GM19463 (cell line): ENCODE results near the gene BRAP.
"Not testable (repeated sequence)": the region's sequence is repeated elsewhere in the genome, so short reads cannot be mapped to it uniquely, and the experiment has no call there.

Source experiments
- ATAC-seq: cut with Tn5 transposase; IDR thresholded peaks from one replicate; pipeline ENCODE4 v1.9.1; 2021; ENCODE audit warnings: mild to moderate bottlenecking, moderate library complexity; ENCODE audit not compliant: unreplicated experiment

BRAP gene

DNA sequence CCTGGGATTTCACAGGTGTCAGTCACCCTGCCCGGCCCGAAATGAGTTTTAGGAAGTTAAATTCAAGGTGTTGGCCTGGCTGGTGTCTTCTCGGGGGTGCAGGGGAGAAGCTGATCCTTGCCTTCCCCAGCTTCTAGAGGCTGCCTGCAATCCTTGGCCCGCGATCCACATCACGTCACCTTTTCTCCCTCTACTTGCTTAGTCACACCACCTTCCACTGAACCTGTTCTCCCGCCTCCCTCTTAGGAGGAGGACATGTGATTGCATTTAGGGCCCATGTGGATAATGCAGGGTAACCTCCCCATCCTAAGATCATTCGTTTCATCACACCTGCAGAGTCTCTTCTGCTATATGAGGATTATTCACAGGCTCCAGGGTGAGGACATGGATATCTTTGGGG is 61.2 kb downstream of the BRAP start:
- ATAC-seq = no peak

DNA sequence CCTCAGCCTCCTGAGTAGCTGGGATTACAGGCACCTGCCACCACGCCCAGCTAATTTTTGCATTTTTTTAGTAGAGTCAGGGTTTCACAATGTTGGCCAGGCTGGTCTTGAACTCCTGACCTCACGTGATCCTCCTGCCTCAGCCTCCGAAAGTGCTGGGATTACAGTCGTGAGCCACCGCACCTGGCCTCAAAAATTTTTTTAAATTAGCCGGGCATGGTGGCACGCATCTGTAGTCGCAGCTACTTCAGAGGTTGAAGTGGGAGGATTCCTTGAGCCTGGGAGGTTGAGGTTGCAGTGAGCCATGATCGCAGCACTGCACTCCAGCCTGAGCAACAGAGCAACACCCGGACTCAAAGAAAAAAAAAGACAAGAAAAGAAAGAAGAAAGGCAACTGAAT is 67.9 kb downstream of the BRAP start:
- not testable (repeated sequence) for ATAC-seq

DNA sequence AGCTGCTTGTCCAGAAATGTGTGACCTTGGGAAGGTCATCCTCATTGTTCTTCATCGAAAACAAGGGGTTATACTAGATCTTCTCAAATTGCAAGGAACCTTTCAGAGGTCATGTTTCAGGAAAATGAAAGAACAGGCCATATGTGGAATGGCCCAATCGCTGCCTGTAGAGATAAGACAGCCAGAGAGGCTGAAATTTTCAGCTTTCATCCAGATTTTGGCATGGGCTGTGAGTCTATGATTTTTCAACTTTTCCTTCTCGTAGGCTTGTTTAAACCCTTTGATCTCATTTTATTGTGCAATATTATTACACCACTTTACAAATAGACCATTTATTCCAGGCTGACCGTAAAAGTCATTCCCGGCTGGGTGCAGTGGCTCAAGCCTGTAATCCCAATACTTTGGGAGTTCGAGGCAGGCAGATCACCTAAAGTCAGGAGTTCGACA is 69.6 kb downstream of the BRAP start:
- ATAC-seq = no peak

DNA sequence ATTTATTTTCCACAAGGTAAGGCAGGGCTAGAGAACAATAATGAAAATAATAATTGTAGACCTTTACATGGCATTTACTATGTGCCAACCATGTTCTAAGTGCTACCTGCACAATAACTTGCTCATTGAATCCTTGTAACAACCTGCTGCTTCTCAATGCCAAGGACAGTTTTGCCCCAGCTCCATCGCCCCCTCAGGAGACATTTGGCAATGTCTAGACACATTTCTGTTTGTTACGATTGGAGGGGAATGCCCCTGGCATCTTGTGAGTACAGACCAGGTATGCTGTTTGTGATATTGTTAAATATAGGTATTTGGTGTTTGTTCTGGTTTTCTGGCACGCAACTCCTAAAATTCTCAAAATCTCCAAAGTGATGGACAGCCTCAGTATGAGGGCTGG is 78.5 kb downstream of the BRAP start:
- no peak for ATAC-seq

DNA sequence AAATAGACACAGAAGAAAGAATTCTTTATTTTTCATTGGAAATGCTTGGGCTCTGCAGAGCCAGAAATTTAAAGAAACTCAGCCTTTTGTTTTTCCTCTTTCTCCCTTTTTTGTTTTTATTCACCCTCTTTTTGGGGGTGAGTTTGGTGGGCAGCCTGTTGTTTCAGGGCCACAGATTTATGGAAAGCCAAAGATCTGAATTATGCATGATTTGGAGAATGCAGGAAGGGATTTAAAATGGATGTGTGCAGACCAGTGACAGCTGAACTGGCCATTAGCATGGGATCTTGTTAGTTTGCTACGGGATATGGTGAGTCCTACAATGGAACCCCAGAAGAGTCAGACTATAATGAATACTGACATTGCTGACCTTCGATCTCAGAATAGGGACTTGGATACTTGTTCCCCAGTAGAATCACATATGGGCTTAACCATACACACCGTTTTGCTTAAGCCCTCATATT is 79.0 kb downstream of the BRAP start:
- no peak for ATAC-seq

DNA sequence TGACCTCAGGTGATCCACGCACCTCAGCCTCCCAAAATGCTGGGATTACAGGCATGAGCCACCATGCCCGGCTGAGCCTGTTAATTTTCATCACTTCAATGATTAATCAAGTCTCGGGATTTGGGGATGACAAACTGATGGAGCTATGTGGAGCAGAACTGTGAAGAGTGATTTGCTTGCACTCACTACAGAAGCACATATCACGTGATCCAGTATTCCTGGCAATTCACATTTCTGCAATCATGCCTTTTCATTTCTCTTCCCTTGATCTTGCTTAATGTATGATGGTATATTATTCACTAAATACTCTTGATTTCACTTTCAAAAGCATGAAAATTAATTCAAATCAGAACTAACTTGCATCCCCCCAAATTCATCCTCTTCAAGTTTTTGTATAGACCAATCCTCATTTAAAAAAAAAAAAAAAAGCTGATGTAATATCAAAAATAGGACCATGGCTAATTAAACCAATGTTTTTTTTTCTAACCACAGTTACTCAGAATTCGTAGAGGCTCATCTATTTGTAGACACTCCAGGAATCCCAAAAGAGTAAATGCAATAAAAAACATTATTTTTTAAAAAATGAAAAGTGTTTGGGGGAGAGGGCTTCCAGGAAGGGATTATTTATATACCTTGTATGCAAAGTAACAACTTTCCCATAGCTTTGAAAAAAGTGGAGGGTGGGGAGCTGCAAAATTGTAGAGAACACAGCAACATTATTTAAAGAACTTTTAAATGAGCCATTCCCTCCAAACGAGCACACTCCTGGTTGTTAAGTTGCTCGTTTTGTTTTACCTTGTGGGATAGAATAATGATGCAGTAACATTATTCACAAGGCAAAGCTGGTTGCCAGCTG is 79.6 kb downstream of the BRAP start:
- no peak for ATAC-seq

DNA sequence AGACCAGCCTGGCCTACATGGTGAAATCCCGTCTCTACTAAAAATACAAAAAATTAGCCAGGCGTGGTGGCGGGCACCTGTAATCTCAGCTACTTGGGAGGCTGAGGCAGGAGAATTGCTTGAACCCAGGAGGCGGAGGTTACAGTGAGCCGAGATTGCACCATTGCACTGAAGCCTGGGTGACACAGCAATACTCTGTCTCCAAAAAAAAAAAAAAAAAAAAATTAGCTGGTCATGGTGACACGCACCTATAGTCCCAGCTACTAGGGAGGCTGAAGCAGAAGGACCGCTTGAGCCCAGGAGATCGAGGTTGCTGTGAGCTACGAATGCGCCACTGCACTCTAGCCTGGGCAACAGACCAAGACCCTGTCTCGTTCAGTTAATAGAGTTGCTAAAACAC is 82.9 kb downstream of the BRAP start:
- ATAC-seq = not testable (repeated sequence)

DNA sequence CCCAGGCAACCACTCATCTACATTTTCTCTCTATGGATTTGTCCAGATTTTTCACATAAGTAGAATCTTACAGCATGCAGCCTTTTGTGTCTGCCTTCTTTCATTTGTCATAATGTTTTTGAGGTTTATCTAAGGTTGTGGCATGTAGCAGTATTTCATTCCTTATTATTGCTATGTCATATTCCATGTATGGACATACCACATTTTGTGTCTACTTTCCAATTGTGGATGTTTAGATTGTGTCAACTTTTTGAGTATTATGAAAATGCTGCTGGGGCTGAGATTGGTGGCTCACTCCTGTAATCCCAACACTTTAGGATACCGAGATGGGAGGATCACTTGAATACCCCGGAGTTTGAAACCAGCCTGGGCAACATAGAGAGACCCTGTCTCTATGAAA is 83.4 kb downstream of the BRAP start:
- ATAC-seq = no peak

DNA sequence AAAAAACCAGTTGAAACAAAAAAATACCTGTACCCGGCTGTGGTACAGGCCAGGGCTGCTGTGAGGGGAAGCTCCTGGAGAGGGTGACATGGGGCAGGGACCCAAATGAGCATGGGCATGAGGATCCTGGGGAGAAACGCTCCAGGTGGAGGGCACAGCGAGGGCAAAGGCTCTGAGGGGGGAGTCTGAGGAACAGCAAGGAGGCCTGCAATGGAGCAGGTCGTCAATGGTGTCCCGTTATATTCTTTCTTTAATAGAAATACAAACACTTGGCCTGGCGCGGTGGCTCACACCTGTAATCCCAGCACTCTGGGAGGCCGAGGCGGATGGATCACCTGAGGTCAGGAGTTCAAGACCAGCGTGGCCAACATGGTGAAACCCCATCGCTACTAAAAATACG is 84.8 kb downstream of the BRAP start:
- not testable (repeated sequence) for ATAC-seq

DNA sequence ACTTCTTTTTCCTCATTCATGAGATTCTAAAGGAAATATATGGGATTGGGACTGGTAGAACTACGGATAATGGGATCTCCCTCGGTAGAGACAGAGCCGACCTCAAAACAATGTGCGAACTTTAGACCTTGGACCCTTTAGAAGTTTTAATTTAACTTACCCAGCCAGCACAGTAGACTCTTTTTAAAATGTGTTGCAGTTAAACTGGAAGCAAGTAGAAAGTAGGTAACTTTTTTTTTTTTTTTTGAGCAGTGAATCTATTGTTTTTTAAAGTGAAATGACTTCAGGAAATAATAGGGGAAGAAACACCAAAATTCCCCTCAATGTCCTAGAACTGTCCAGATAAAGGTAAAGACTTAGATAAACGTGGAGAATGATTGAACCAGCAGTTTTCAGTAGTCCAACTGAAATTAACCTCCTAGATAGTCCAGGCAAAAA is 85.5 kb downstream of the BRAP start:
- no peak for ATAC-seq

DNA sequence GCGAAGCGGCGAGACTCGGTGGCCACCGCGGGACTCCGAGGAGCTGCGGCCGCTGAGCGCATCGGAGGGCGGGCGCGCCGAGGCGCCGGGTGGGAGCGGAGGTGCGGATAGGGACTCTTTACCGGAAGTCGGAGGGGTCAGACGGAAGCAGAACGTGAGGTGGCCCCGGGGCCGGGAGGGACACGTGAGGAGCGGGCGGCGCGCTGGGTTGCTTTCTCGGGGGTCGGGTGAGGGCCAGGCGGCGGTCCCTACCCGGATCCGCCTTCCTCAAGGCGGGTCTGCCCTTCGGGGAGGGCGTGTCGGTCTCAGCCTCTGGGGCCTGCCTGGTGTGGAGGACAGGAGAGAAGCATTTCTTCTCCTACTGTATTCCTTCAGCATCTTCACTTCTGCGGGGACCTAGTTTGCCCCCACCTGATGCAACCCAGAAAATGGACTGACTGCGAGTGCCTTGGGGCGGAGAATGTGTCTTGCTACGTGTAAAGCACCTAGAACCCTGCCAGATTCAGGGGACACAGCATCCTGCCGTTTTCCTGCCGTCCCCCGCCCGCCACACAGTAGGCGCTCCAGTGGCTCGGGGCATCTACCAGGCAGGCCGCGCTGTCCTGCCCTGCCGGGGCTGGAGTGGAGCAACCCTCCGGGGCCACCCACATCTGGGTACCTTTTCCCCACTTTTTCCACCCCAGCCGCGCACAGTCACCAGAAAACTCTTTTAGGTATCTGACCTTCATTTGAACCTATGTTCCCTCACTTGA is 86.1 kb downstream of the BRAP start:
- ATAC-seq = peak; percentile 68

DNA sequence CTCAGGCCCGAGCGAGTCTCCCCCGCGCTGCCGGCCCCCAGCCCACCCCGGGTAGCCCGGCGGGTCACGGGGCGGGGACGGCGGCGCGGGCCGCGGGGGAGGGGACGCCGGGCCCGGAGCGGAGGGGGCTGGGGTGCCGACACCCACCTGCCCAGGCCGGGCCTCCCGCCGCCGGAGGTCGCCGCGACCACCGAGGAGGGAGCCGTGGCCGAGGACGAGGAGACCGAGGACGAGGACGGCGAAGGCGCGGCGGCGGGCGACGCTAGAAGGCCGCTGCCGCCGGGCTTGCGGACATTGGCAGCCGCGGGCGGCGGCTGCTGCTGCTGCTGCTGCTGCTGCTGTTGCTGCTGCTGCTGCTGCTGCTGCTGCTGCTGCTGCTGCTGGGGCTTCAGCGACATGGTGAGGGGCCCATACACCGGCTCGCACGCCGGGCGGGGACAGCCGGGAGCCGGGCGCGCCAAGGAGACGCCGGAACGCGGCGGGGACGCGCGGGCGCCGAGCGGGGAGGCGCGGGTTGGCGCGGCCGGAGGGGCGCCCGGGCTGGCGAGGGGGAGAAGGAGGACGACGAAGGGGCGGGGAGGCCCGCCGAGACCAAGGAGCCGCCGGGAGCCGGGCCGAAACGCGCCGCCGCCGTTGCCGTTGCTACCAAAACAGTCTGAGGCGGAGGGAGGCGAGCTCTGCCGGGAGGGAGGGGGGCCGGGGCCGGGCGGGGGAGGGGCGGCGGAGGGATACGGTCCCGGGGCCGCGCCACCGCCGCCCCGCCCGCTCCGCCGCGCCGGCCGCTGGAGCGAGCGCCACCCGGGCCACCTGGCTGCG is 86.9 kb downstream of the BRAP start, which contains the start of gene ATXN2:
TSS of gene ATXN2 (minus strand) at position 679 of the 816 bp plus-strand sequence. CDS start at position 398, 281 bp downstream.
- peak; percentile 38 for ATAC-seq

DNA sequence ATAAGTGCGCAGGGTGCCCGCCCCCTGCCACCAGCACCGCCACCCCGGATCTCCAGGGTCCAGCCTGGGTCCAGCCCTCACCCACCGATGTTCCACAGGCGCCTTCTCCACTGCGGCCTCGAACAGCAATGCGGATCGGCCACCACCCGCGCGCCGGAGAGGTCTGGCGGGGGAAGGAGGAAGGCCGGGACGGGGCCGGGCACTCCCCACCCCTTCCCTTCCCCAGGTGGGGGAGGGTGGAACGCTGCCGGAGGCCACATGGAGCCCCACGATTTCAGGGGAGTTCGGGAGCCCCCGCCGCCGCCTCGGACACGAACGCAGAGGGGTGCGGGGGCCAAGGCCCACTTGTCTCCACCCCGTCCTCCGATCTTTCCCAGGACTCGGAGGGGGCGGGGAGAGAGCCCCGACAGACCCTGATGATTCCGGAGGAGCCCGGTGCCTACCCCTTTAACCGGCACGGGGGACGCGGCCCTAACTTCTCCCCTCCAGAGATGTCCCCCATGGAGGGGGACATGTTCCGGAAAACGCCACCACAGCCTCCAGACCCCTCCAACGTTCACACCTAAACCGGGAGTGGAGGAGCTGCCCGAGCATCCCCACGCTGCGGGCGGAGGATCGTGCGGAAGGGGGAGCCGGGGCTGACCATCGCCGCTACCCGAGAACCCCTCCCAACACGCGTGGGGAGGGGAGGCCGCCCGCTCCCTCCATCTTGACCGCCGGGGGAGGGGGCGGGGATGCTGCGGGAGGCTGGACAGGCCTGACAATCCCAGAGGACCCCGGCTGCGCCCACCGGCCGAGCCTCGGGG is 87.7 kb downstream of the BRAP start:
- peak; percentile 15 for ATAC-seq

DNA sequence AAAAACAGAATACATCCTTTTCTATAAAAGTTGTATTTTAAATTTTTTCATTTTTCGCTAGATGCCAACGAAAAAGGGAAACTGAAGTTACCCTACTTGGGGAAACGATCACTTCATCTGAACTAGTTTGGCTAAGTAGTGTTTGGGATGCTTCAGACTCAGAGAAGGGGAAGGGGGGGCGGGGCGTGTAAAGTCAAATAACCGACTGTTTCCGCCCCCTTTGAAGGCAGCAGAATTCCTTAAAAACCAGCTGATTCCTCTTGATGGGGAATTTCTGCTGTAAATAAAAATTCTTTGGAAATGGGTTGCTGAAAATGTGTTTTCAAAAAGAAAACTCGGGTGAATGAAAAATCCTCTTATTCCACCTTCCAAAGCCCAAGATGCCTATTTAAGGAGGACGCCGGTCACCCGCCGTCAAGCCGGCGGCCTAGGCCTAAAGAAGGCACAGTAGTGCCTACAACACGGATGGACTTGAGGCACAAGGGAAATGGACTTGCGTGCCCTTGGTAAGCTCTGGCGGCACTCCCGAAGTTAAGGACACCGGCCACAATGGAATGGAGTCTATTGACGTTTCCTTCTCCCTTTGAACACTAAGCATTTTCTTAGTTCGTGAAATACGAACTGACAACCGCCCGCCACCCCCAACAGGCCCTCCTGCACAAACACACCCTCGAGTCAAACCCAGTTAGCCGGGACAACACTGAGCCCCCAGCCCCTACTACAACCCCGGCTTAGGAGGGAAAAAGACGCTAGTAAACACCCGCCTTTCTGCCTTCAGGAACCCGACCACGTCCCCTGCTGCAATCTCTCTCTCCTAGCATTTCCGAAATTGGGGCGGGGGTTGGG is 88.5 kb downstream of the BRAP start:
- no peak for ATAC-seq

DNA sequence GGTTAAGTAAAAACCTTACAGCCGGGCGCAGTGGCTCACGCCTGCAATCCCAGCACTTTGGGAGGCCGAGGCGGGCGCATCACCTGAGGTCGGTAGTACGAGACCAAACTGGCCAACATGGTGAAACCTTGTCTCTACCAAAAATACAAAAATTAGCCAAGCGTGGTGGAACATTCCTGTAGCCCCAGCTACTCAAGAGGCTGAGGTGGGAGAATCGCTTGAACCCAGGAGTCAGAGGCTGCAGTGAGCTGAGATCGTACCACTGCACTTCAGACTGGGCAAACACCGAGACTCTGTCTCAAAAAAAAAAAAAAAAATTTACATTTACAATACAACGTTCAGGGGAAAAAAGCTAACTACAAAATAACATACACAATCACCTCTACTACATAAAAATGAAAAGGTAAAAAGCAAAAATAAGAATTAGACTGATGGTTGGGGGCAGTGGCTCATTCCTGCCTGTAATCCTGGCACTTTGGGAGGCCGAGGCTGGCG is 90.4 kb downstream of the BRAP start:
- not testable (repeated sequence) for ATAC-seq
